Stomach (tissue), 4 donors: ENCODE measurements around the gene WDR54.

Experiments used
- CTCF ChIP-seq, 7 experiments: fragments of 450-650 bp in 4 of 7; fragments of 200-600 bp in 3 of 7; sonication (generic) in 3 of 7; IDR thresholded peaks; one replicate each; pipeline ENCODE4 v1.5.1; 2016 to 2019; ENCODE audit warnings: antibody characterized with exemption in 7 of 7, control low read depth in 2 of 7, mild to moderate bottlenecking in 1 of 7
- EP300 ChIP-seq: sonication (generic); formaldehyde crosslinking; IDR thresholded peaks from one replicate; pipeline ENCODE4 v1.6.1; 2017; ENCODE audit warnings: antibody characterized with exemption
- POLR2A ChIP-seq, 4 donors: fragments of 450-650 bp; IDR thresholded peaks; one replicate each; pipeline ENCODE4 v1.6.1; 2016; ENCODE audit warnings: antibody characterized with exemption in 4 of 4, control low read depth in 2 of 4, mild to moderate bottlenecking in 1 of 4, moderate library complexity in 1 of 4
- POLR2AphosphoS5 ChIP-seq, 3 donors: sonication (generic); formaldehyde crosslinking; IDR thresholded peaks; one replicate each; pipeline ENCODE4 v1.6.1; 2016; ENCODE audit warnings: antibody characterized with exemption in 3 of 3

GRCh38 chr2:74457129-74457548 lies 35.6 kb downstream of the WDR54 start:
- no peak for TF ChIP-seq CTCF (IDR thresholded peaks at IDR 0.05)
- TF ChIP-seq POLR2AphosphoS5 (IDR thresholded peaks at IDR 0.05) = no peak
- TF ChIP-seq POLR2A (IDR thresholded peaks at IDR 0.05) = no peak
- TF ChIP-seq EP300 = no peak
